ENCODE measurements around the gene JAG1. TPM values are rescaled to one million over a fixed set of nuclear protein-coding genes. Genes with fewer than 3 reads are reported as not detected.

JAG1 gene
- total and polyA plus RNA-seq, 9 of the 15 experiments (the other 6 are each of a cell fraction or from before 2014, with no cell fraction given): 0.04 to 0.40 (median 0.07) TPM

DNA sequence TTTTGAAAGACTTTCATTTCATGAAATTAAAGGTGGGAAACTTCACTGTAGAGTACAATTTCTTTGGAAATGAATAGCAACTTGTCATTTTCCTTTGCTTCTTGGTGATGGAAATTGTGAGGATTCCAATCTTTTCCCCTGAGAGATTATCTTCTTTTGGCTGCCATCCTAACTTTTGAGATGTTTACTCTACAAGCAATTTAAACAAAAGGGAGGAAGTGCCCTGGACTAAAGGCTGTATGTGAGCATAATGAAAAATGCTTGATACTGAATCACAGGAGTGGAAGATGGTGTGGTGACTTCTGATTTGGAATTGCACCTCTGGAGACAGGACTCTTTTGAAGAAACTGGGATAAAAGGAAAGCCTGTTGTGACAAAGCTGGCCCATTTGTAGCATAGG lies 43.1 kb upstream of the JAG1 start:
- no peaks in the 10 kb centered on the region for H3K79me2 ChIP-seq (ENCODE audit: control insufficient read depth, insufficient read depth, low read length)
- in situ Hi-C loops (cut with MboI) (no loop called here), intact Hi-C loops (cut with micrococcal nuclease) (no loop called here)
- H3K9me3 ChIP-seq (replicated peaks; ENCODE audit: control insufficient read depth, insufficient read depth, low read depth, low read length): no peaks in the 10 kb centered on the region
- no peak overlapping the region for H2AFZ ChIP-seq (ENCODE audit: low read depth, low read length)
- H3K4me1 ChIP-seq (replicated peaks in 1 of 2; ENCODE audit: control insufficient read depth in 2 of 2, insufficient read depth in 2 of 2, low read length in 2 of 2): no peaks in the 10 kb centered on the region
- H3K36me3 ChIP-seq (ENCODE audit: control insufficient read depth, insufficient read depth, low read length): no peaks in the 10 kb centered on the region
- H3K4me2 ChIP-seq (ENCODE audit: insufficient read depth, low read length): no peak overlapping the region
- FAIRE-seq (no peak), ATAC-seq (no peak), DNase-seq (ENCODE audit: extremely low read depth in 1 of 4, low spot score in 3 of 4) (no peak)
- H4K20me1 ChIP-seq (replicated peaks; ENCODE audit: control insufficient read depth, insufficient read depth, low read length): no peaks in the 10 kb centered on the region
- H3K27me3 ChIP-seq (ENCODE audit: control insufficient read depth in 2 of 2, insufficient read depth in 2 of 2, low read length in 2 of 2): no peaks in the 10 kb centered on the region
- TF ChIP-seq PHF21A (IDR thresholded peaks at IDR 0.05; ENCODE audit: borderline replicate concordance, low read depth): no peak
- TF ChIP-seq NONO (IDR thresholded peaks at IDR 0.05; ENCODE audit: low read depth in 2 of 2, low read length in 1 of 2): no peak
- TF ChIP-seq, protein P1, sequence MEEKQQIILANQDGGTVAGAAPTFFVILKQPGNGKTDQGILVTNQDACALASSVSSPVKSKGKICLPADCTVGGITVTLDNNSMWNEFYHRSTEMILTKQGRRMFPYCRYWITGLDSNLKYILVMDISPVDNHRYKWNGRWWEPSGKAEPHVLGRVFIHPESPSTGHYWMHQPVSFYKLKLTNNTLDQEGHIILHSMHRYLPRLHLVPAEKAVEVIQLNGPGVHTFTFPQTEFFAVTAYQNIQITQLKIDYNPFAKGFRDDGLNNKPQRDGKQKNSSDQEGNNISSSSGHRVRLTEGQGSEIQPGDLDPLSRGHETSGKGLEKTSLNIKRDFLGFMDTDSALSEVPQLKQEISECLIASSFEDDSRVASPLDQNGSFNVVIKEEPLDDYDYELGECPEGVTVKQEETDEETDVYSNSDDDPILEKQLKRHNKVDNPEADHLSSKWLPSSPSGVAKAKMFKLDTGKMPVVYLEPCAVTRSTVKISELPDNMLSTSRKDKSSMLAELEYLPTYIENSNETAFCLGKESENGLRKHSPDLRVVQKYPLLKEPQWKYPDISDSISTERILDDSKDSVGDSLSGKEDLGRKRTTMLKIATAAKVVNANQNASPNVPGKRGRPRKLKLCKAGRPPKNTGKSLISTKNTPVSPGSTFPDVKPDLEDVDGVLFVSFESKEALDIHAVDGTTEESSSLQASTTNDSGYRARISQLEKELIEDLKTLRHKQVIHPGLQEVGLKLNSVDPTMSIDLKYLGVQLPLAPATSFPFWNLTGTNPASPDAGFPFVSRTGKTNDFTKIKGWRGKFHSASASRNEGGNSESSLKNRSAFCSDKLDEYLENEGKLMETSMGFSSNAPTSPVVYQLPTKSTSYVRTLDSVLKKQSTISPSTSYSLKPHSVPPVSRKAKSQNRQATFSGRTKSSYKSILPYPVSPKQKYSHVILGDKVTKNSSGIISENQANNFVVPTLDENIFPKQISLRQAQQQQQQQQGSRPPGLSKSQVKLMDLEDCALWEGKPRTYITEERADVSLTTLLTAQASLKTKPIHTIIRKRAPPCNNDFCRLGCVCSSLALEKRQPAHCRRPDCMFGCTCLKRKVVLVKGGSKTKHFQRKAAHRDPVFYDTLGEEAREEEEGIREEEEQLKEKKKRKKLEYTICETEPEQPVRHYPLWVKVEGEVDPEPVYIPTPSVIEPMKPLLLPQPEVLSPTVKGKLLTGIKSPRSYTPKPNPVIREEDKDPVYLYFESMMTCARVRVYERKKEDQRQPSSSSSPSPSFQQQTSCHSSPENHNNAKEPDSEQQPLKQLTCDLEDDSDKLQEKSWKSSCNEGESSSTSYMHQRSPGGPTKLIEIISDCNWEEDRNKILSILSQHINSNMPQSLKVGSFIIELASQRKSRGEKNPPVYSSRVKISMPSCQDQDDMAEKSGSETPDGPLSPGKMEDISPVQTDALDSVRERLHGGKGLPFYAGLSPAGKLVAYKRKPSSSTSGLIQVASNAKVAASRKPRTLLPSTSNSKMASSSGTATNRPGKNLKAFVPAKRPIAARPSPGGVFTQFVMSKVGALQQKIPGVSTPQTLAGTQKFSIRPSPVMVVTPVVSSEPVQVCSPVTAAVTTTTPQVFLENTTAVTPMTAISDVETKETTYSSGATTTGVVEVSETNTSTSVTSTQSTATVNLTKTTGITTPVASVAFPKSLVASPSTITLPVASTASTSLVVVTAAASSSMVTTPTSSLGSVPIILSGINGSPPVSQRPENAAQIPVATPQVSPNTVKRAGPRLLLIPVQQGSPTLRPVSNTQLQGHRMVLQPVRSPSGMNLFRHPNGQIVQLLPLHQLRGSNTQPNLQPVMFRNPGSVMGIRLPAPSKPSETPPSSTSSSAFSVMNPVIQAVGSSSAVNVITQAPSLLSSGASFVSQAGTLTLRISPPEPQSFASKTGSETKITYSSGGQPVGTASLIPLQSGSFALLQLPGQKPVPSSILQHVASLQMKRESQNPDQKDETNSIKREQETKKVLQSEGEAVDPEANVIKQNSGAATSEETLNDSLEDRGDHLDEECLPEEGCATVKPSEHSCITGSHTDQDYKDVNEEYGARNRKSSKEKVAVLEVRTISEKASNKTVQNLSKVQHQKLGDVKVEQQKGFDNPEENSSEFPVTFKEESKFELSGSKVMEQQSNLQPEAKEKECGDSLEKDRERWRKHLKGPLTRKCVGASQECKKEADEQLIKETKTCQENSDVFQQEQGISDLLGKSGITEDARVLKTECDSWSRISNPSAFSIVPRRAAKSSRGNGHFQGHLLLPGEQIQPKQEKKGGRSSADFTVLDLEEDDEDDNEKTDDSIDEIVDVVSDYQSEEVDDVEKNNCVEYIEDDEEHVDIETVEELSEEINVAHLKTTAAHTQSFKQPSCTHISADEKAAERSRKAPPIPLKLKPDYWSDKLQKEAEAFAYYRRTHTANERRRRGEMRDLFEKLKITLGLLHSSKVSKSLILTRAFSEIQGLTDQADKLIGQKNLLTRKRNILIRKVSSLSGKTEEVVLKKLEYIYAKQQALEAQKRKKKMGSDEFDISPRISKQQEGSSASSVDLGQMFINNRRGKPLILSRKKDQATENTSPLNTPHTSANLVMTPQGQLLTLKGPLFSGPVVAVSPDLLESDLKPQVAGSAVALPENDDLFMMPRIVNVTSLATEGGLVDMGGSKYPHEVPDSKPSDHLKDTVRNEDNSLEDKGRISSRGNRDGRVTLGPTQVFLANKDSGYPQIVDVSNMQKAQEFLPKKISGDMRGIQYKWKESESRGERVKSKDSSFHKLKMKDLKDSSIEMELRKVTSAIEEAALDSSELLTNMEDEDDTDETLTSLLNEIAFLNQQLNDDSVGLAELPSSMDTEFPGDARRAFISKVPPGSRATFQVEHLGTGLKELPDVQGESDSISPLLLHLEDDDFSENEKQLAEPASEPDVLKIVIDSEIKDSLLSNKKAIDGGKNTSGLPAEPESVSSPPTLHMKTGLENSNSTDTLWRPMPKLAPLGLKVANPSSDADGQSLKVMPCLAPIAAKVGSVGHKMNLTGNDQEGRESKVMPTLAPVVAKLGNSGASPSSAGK (IDR thresholded peaks at IDR 0.05): no peak
- TF ChIP-seq ATF1 (CRISPR knock-in tag; IDR thresholded peaks at IDR 0.05): no peak
- no peak for TF ChIP-seq ATF1 (tag; IDR thresholded peaks at IDR 0.05)
- TF ChIP-seq ZNF436 (CRISPR knock-in tag; IDR thresholded peaks at IDR 0.05): no peak
- no TSS peak for BruUV-seq (replicated peaks)
- H3K27ac ChIP-seq (ENCODE audit: extremely low read depth, low read depth, low read length): no peak overlapping the region
- H3K9me1 ChIP-seq (ENCODE audit: control insufficient read depth, insufficient read depth, low read length): no peaks in the 10 kb centered on the region
- no peak overlapping the region for H3K4me3 ChIP-seq
- POLR2A ChIA-PET: no interaction called here
- H3K9ac ChIP-seq (ENCODE audit: insufficient read depth in 1 of 2, low read depth in 2 of 2, low read length in 2 of 2): no peak overlapping the region
- CTCF ChIA-PET (ENCODE audit: low intra/inter-chr PET ratio): no interaction called here

All from K562 (cell line).